Right cardiac atrium (tissue), 5 donors: ENCODE results near the gene POR. TPM values are rescaled to one million over a fixed set of nuclear protein-coding genes. Genes with fewer than 3 reads are reported as not detected.
A peak's percentile ranks its signal among the peaks of the same experiment; 100 is the strongest.

ENCODE experiments used
- ATAC-seq, 2 donors: fragments of 200-7000 bp; cut with Tn5 transposase; one replicate each; pipeline versions ENCODE4 v1.8.0 to v1.9.1; 2020; ENCODE audit warnings: moderate library complexity in 2 of 2, mild to moderate bottlenecking in 1 of 2
- DNase-seq, 3 donors: peaks; one replicate each; pipeline ENCODE4 v3.0.0-alpha.2; 2020
- H3K27ac ChIP-seq: one replicate; pipeline ENCODE4 v1.5.1; 2013; ENCODE audit warnings: mild to moderate bottlenecking, low read length, control low read depth, moderate library complexity
- H3K27me3 ChIP-seq: one replicate; pipeline ENCODE4 v1.6.1; 2013; ENCODE audit not compliant: control insufficient read depth, insufficient read depth
- H3K4me1 ChIP-seq: one replicate; pipeline ENCODE4 v1.6.1; 2013; ENCODE audit warnings: low read length; ENCODE audit not compliant: control insufficient read depth, insufficient read depth
- H3K4me3 ChIP-seq: one replicate; pipeline ENCODE4 v1.5.1; 2013; ENCODE audit warnings: low read length, control low read depth
- H3K9me3 ChIP-seq: one replicate; pipeline ENCODE4 v1.6.1; 2013; ENCODE audit warnings: low read length; ENCODE audit not compliant: control insufficient read depth
- WGBS: extraction: QIAGEN DNeasy Blood & Tissue Kit; methylation state at CpG from one replicate; pipeline ENCODE4 v1.1.7; 2013; 5-methylcytosine and 5-hydroxymethylcytosine counted together
- intact Hi-C, 4 donors: fragments of 100-400 bp; cut with DNase I; formaldehyde crosslinking; loops; one replicate each; pipeline versions ENCODE4 v1.11.0 to v1.14.0; 2022 to 2023
- polyA plus RNA-seq: library from polyadenylated mRNA; stranded (reverse); fragments of 200-250 nt; gene quantifications from one replicate; pipeline ENCODE4 v1.2.3, GENCODE V29; 2013
- total RNA-seq, 4 donors: library from RNA; stranded (reverse); fragmentation: NEBNext Ultra II Directional; extraction: Animal tissue kit (Norgen Biotek cat#: 25700); gene quantifications; one replicate each; pipeline ENCODE4 v1.2.1, GENCODE V29; 2021
- donor health status: healthy with polysubstance abuse.
- donor health status: DM: no; HTN: yes; CAD: no.
- donor health status: DM: no; HTN: no; CAD: no.
- donor health status: DM: no; HTN: yes; CAD: no; lungs with severe emphysema.
- donor health status: DM: yes; HTN: yes; CAD: no.

Gene POR
- total and polyA plus RNA-seq, 5 donors = 47.4 to 122 (median 61.1) TPM

DNA sequence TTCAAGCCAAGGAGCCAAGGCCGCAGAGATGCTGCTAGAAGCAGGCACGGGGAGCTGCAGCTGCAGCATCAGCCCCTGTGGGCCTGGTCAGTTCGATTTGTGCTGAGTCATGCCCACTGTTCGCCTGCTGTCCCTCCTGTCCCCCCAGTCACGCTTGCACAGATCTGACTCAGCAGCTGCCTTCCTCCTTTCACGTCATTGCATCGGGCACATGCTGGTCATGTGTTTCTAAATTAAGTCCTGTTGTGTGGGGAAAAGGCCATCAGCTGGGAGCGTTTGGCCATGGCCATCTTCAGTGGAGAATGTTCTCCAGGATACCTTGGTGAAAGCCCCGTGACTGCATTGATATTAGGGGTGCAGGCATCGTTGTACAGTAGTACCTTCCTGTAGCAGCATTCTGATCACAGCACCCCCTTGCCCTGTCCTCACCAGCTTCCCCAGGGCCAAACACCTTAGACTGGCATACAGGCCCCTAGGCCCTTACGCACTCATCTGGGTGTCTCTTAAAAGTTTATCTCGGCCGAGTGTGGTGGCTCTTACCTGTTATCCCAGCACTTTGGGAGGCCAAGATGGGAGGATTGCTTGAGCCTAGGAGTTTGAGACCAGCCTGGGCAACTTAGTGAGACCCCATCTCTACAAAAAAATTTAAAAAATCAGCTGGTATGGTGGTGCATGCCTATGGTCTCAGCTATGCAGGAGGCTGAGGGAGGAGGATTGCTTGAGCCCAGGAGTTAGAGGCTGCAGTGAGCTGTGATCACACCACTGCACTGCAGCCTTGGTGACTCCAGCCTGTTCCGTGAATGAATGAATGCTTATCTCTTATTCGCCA lies 23.2 kb downstream of the POR start:
- Histone ChIP-seq H3K9me3 (no peaks in the 10 kb centered on the region), H3K4me3 (no peak overlapping the region), H3K27me3 (no peaks in the 10 kb centered on the region), H3K4me1 (peaks cover 6% of the 10 kb centered on the region), H3K27ac (peak overlapping the region; percentile 33)
- ATAC-seq (peak; percentile 76 to 89), DNase-seq (peak; percentile 79 to 80 (median 80))
- 58% methylated on average over 15 of the region's 15 CpGs for WGBS
- intact Hi-C loops = no loop called here

DNA sequence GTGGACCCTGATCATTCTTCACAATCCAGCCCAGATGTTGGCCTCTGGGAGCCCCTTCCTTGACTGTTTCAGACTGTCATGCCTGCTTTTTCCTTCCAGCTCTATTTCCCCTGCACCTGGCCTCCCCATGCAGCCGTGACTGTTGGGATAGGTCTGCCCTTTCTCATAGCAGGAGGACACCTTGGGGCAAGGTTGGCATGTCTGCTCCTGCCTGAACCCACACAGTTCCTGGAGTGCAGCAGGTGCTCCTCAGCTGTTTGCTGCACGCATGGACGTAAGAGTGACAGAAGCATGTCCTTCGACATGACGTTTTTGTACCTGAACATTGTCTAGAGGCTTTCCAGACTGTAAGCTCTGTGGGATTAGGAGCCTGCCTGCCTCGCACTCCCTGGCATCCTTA lies 24.0 kb downstream of the POR start:
- H3K27me3 ChIP-seq = no peaks in the 10 kb centered on the region
- no peaks in the 10 kb centered on the region for H3K9me3 ChIP-seq
- intact Hi-C loops = no loop called here
- peaks cover 6% of the 10 kb centered on the region for H3K4me1 ChIP-seq
- WGBS = 87% methylated on average over 6 of the region's 6 CpGs
- no peak for DNase-seq
- no peak overlapping the region for H3K27ac ChIP-seq
- no peak overlapping the region for H3K4me3 ChIP-seq
- no peak for ATAC-seq

DNA sequence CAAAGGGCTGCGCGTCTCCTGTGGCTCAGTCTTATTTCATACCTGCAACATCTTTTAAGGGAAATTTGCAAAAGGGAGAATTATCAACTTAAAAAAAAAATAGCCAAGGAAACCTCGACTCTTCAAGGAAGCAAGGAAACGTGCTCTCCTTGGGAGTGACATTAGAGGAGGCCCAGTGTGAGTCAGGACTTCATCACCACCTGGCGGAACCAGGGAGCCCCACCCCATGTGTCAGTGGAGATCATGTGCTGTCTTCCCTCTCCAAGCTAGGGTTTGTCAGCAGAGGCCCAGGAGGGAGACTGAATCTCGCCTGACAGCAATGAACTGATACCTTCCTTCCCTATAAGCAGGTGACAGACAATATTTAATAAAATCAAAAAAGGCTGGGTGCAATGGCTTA lies 28.9 kb downstream of the POR start:
- ATAC-seq (no peak), DNase-seq (peak in 1 of 3 donors; percentile 12)
- 89% methylated on average over 6 of the region's 6 CpGs for WGBS
- Histone ChIP-seq H3K9me3 (no peaks in the 10 kb centered on the region), H3K27me3 (no peaks in the 10 kb centered on the region), H3K4me3 (no peak overlapping the region), H3K4me1 (peaks cover 4% of the 10 kb centered on the region), H3K27ac (no peak overlapping the region)
- intact Hi-C loops = no loop called here

DNA sequence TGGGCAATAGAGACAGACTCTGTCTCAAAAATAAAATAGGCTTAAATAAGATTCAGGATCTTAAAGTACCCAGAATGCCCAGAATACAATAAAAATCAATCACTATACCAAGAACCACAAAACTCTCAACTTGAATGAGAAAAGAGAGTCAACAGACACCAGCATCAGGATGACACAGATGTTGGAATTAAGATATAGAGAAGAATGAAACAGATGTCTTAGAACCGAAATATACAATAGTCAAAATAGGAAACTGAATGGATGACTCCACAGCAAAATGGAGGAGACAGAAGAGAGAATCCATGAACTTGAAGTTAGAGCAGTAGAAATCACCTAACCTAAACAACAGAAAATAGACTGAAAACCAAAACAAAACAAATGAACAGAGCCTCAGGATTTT lies 29.6 kb downstream of the POR start:
- no peak overlapping the region for H3K27ac ChIP-seq
- no peaks in the 10 kb centered on the region for H3K9me3 ChIP-seq
- H3K4me3 ChIP-seq = no peak overlapping the region
- DNase-seq (no peak), ATAC-seq (no peak)
- 93% methylated on average over 1 of the region's 1 CpG for WGBS
- no peaks in the 10 kb centered on the region for H3K27me3 ChIP-seq
- H3K4me1 ChIP-seq = peaks cover 4% of the 10 kb centered on the region
- intact Hi-C loops = no loop called here

DNA sequence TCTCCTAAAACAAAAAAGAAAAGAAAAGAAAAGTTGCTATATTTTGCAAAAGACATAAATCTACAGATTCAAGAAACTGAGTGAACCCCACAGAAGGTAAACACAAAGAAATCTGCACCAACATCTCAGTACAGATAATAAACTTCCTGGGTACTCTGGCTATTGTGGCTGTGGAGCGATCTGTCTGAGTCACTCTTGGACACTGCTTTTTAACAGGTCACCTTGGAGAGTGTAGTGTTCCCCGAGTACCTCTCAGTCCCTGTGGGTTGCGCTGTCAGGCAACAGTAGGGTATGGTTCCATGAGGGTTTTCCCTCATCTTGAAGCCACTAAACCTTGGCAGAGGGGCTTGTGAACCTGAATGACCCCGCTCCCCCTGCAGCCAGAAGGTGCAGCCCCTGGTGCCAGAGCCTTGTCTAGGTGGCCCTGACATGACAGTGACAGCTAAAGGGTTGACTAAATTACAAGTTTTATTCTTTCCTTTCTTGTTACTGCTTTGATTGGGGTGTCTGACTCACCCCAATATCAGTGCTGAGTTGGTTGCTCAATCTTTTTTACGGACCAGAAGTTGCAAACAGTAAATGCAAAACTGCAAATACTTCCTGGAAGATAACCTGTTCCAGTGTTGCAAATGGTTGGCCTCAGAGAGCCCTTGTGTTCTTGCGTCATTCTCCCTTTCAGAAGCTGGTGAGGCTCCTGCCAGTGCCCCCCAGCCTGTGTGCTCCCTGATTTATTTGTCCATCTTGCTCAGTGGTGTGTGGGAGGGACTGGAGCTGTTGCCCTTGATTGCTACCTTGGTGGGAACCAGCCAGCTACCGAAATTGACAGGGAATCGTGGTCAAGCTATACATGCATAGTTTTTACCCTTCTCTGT lies 30.6 kb downstream of the POR start:
- Histone ChIP-seq H3K27ac (peak overlapping the region; percentile 25), H3K27me3 (no peaks in the 10 kb centered on the region), H3K4me3 (no peak overlapping the region), H3K9me3 (no peaks in the 10 kb centered on the region), H3K4me1 (peaks cover 8% of the 10 kb centered on the region)
- intact Hi-C loops = no loop called here
- peak in 1 of 3 donors; percentile 47 for DNase-seq
- ATAC-seq = peak; percentile 71 to 73
- WGBS = 74% methylated on average over 8 of the region's 8 CpGs

DNA sequence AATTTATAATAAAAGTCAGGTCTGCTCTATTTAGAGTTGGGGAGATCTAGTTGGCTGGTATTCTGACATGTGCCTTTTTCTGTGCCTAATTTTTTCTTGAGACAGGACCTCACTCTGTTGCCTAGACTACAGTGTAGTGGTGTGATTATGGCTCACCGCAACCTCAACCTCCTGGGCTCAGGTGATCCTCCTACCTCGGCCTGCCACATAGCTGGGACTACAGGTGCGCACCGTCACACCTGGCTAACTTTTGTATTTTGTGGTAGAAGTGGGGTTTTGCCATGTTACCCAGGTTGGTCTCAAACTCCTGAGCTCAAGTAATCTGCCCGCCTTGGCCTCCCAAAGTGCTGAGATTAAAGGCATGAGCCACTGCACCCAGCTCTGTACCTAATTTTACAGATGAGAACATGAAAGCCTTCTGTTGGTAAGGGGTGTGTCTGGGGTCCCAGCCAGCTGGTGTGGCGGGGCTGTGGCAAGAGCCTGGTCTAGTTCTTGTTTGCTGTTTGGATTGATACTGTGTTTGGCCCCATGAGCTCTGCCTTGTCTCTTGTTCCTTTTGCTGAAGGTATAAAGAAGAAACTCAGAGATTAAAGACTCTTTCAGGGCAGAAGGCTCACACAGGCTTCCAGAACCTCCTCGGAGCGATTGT lies 31.4 kb downstream of the POR start:
- ATAC-seq (no peak), DNase-seq (peak in 1 of 3 donors; percentile 2)
- no peaks in the 10 kb centered on the region for H3K9me3 ChIP-seq
- peaks cover 8% of the 10 kb centered on the region for H3K4me1 ChIP-seq
- H3K27me3 ChIP-seq = no peaks in the 10 kb centered on the region
- no peak overlapping the region for H3K4me3 ChIP-seq
- no peak overlapping the region for H3K27ac ChIP-seq
- intact Hi-C loops = no loop called here
- WGBS = 83% methylated on average over 8 of the region's 8 CpGs

DNA sequence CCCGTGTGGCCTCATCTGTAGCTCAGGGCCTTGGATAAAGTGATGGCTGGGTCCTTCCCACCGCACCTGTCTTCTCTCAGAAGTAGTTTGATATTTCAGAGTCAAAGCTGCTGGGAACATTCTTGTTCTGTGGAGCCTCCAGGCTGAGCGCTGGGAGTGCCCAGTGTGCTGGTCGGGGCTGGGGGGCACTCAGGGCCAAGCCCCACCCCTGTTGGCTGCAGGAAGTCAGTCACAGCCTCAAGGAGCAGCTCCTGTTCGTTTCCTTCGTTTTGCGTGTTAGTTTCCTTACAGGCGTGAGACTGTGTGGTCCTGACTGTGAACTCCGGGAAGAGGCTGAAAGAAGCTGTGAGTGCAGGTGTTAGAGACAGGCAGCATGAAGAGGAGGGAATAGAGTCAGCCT lies 33.2 kb downstream of the POR start:
- Histone ChIP-seq H3K4me3 (no peak overlapping the region), H3K4me1 (peaks cover 8% of the 10 kb centered on the region), H3K27me3 (no peaks in the 10 kb centered on the region), H3K27ac (no peak overlapping the region), H3K9me3 (no peaks in the 10 kb centered on the region)
- 57% methylated on average over 9 of the region's 9 CpGs for WGBS
- intact Hi-C loops = no loop called here
- DNase-seq = no peak
- ATAC-seq = peak in 1 of 2 donors; percentile 38

DNA sequence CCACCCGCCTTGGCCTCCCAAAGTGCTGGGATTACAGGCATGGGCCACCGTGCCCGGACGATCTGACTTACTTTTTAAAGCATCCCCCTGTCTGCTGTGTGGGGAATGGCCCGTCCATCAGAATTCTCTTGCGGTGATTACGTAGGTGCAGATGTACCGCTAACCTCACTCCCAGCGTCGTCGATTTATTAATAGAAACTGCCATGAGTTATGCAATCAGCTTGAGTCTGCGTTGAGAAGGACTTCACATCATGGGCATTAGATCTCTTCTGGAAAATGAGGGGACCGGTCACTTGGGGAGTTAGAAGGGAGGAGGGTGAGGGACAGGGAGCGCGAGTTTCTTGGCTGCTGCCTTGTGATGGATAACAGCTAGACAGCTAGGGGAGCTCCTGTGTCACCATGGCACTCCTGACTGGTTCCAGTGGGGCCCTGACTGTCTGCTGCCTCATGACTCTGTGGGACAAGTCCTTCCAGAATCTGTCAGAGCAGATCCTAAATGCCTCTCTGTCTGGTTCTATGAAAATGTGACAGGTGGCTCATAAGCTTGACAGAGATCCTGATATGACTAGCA lies 35.2 kb downstream of the POR start:
- intact Hi-C loops = no loop called here
- ATAC-seq (peak; percentile 46 to 62), DNase-seq (peak in 1 of 3 donors; percentile 9)
- H3K27me3 ChIP-seq = no peaks in the 10 kb centered on the region
- H3K4me1 ChIP-seq = peaks cover 8% of the 10 kb centered on the region
- no peaks in the 10 kb centered on the region for H3K9me3 ChIP-seq
- H3K4me3 ChIP-seq = no peak overlapping the region
- H3K27ac ChIP-seq = peak overlapping the region; percentile 89
- 57% methylated on average over 15 of the region's 15 CpGs for WGBS

DNA sequence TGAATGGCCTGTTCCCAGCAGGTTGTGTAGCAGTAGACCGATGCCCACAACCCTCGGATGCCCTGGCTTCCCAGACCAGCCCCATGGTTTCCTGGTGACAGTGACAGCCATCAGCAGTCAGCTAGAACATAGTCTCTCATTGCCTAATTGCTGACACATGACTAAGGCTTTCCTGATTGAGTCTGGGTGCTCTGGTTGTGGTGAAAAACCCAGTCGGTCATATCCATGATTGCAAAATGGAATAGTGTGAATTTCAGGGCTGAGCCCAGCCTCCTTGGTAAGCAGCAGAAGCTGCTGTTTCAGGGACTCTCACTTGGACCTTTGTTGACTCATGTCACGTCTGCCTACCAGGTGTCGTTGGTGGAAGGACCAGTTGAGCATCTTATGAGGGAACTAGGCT lies 36.6 kb downstream of the POR start:
- Histone ChIP-seq H3K9me3 (no peaks in the 10 kb centered on the region), H3K4me1 (peaks cover 8% of the 10 kb centered on the region), H3K27me3 (no peaks in the 10 kb centered on the region), H3K27ac (peak overlapping the region; percentile 0), H3K4me3 (no peak overlapping the region)
- peak; percentile 69 to 75 for ATAC-seq
- DNase-seq = peak in 1 of 3 donors; percentile 44
- WGBS = 67% methylated on average over 5 of the region's 5 CpGs
- intact Hi-C loops = no loop called here

DNA sequence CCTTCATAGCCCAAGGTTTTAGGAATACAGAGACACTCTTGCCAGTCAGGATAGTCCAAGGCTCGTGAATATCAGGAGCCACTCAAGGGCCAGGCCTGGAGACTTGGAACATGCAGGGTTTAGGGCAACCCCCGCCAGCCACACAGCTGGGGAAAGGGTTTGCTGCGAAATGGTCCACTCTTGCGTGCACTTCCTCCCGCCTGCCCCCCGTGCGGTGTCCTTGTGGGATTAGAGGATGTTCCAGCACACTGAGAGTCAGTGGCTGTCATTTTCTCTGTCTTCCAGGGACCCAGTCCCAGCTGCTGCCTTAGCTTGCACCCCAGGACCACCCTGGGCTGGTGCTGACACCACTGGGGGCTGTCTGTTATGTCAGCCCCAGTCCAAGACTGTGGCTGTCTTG lies 38.5 kb downstream of the POR start:
- Histone ChIP-seq H3K4me1 (peaks cover 4% of the 10 kb centered on the region), H3K27me3 (no peaks in the 10 kb centered on the region), H3K4me3 (no peak overlapping the region), H3K9me3 (no peaks in the 10 kb centered on the region), H3K27ac (no peak overlapping the region)
- intact Hi-C loops = no loop called here
- ATAC-seq (peak in 1 of 2 donors; percentile 8), DNase-seq (no peak)
- WGBS = 92% methylated on average over 7 of the region's 7 CpGs
